Spleen (tissue), 11 donors: ENCODE measurements around the gene KCNT1. TPM values are rescaled to one million over a fixed set of nuclear protein-coding genes. Genes with fewer than 3 reads are reported as not detected.

Source experiments
- DNase-seq: peaks from one replicate; pipeline ENCODE4 v3.0.0-alpha.2; 2020
- H3K27ac ChIP-seq, 8 donors: fragments of 200-600 bp; sonication (generic) in 7 of 8; 1 replicate in 4 of 8; 2 replicates in 4 of 8; pipeline versions ENCODE4 v1.5.0 to v1.8.0; 2016 to 2021; ENCODE audit warnings: inconsistent platforms in 4 of 8, mild to moderate bottlenecking in 4 of 8, moderate library complexity in 1 of 8
- H3K27me3 ChIP-seq, 7 donors: fragments of 200-600 bp; sonication (generic) in 6 of 7; replicated peaks in 1 of 7; 1 replicate in 4 of 7; 2 replicates in 3 of 7; pipeline versions ENCODE4 v1.5.0 to v1.8.0; 2016 to 2021; ENCODE audit warnings: inconsistent platforms in 3 of 7, mild to moderate bottlenecking in 1 of 7
- H3K36me3 ChIP-seq, 6 donors: fragments of 200-600 bp; sonication (generic) in 5 of 6; 1 replicate in 4 of 6; 2 replicates in 2 of 6; pipeline versions ENCODE4 v1.5.0 to v1.8.0; 2016 to 2021; ENCODE audit warnings: inconsistent platforms in 2 of 6
- H3K4me1 ChIP-seq, 6 donors: fragments of 200-600 bp; sonication (generic) in 5 of 6; 1 replicate in 3 of 6; 2 replicates in 3 of 6; pipeline versions ENCODE4 v1.5.0 to v1.8.0; 2016 to 2021; ENCODE audit warnings: inconsistent platforms in 3 of 6
- H3K4me3 ChIP-seq, 8 donors: fragments of 200-600 bp; sonication (generic) in 7 of 8; 1 replicate in 4 of 8; 2 replicates in 4 of 8; pipeline versions ENCODE4 v1.5.0 to v1.8.0; 2016 to 2021; ENCODE audit warnings: inconsistent platforms in 4 of 8, mild to moderate bottlenecking in 4 of 8, moderate library complexity in 2 of 8
- H3K9me3 ChIP-seq, 8 donors: fragments of 200-600 bp; sonication (generic) in 7 of 8; 1 replicate in 4 of 8; 2 replicates in 4 of 8; pipeline versions ENCODE4 v1.5.0 to v1.8.0; 2016 to 2021; ENCODE audit warnings: inconsistent platforms in 4 of 8
- POLR2A ChIP-seq, 3 donors: fragments of 450-650 bp; IDR thresholded peaks; one replicate each; pipeline ENCODE4 v1.5.1; 2017; ENCODE audit warnings: antibody characterized with exemption in 3 of 3, mild to moderate bottlenecking in 1 of 3
- POLR2AphosphoS5 ChIP-seq, 3 donors: sonication (generic); formaldehyde crosslinking; IDR thresholded peaks; one replicate each; pipeline ENCODE4 v1.5.1; 2017; ENCODE audit warnings: antibody characterized with exemption in 3 of 3
- WGBS, 5 donors: extraction: QIAGEN DNeasy Blood & Tissue Kit in 3 of 5; methylation state at CpG; one replicate each; pipeline versions ENCODE4 v1.1.5 to v1.1.7; 2013 to 2018; 5-methylcytosine and 5-hydroxymethylcytosine counted together
- intact Hi-C: fragments of 100-400 bp; cut with DNase I; formaldehyde crosslinking; loops from one replicate; pipeline ENCODE4 v1.15.0; 2023; ENCODE audit warnings: low total_unique reads
- polyA plus RNA-seq, 3 donors: library from polyadenylated mRNA; stranded (reverse); fragments of 200-250 nt; gene quantifications; one replicate each; pipeline ENCODE4 v1.2.1, GENCODE V29; 2013
- total RNA-seq, 7 donors: library from RNA; depleted of rRNA in 3 of 7; stranded (reverse); fragments of >200 nt in 3 of 7; fragmentation: NEBNext Ultra II Directional in 4 of 7; extraction: Animal tissue kit (Norgen Biotek cat#: 25700) in 4 of 7; gene quantifications; one replicate each; pipeline versions ENCODE4 v1.1.0 to v1.2.1, GENCODE V29; 2016 to 2021
- TF ChIP-seq, protein P1 (sequence below), 11 experiments: fragments of 200-600 bp in 7 of 11; fragments of 450-650 bp in 4 of 11; sonication (generic) in 4 of 11; IDR thresholded peaks in 8 of 11; conservative IDR thresholded peaks in 3 of 11; 1 replicate in 7 of 11; 2 replicates in 4 of 11; pipeline versions ENCODE4 v1.4.0 to v1.8.0; 2016 to 2021; ENCODE audit warnings: antibody characterized with exemption in 11 of 11, inconsistent platforms in 4 of 11, mild to moderate bottlenecking in 1 of 11
- donor health status: healthy with polysubstance abuse.
- donor health status: DM: no; HTN: no; CAD: no; lungs with moderate emphysema.
- donor health status: DM: no; HTN: no; CAD: no.
- donor health status: Bipolar disorder and iron deficiency.
- donor health status: healthy.
- donor health status: DM: no; HTN: no; CAD: no.
- donor health status: DM: yes; HTN: yes; CAD: no.

KCNT1 gene
- total and polyA plus RNA-seq, 10 donors = 1.0 to 41.5 (median 19.8) TPM

- no peak overlapping the region for H3K27ac ChIP-seq
- intact Hi-C loops = no loop called here
- no peak for DNase-seq
- WGBS, 5 donors = 77 to 89% (median 83%) methylated on average over 10 to 11 of the region's 11 CpGs
- TF ChIP-seq POLR2A (IDR thresholded peaks at IDR 0.05) (no peak), POLR2AphosphoS5 (IDR thresholded peaks at IDR 0.05) (no peak)
- TF ChIP-seq, protein P1, sequence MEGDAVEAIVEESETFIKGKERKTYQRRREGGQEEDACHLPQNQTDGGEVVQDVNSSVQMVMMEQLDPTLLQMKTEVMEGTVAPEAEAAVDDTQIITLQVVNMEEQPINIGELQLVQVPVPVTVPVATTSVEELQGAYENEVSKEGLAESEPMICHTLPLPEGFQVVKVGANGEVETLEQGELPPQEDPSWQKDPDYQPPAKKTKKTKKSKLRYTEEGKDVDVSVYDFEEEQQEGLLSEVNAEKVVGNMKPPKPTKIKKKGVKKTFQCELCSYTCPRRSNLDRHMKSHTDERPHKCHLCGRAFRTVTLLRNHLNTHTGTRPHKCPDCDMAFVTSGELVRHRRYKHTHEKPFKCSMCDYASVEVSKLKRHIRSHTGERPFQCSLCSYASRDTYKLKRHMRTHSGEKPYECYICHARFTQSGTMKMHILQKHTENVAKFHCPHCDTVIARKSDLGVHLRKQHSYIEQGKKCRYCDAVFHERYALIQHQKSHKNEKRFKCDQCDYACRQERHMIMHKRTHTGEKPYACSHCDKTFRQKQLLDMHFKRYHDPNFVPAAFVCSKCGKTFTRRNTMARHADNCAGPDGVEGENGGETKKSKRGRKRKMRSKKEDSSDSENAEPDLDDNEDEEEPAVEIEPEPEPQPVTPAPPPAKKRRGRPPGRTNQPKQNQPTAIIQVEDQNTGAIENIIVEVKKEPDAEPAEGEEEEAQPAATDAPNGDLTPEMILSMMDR (IDR thresholded peaks at IDR 0.05 in 8 of 11, conservative IDR thresholded peaks at IDR 0.05 in 3 of 11) = no peak
- H3K4me3 ChIP-seq = no peak overlapping the region
- H3K36me3 ChIP-seq = peaks cover 0 to 81% (median 0%) of the 10 kb centered on the region in 6 donors
- H3K4me1 ChIP-seq = no peaks in the 10 kb centered on the region
- no peaks in the 10 kb centered on the region for H3K9me3 ChIP-seq
- peaks cover 0 to 16% (median 0%) of the 10 kb centered on the region in 7 donors for H3K27me3 ChIP-seq
Measured at GRCh38 chr9:135773530-135774238, 71.7 kb downstream of the KCNT1 start.

- no peak for DNase-seq
- Histone ChIP-seq H3K27ac (no peak overlapping the region), H3K4me3 (no peak overlapping the region), H3K36me3 (peaks cover 0 to 84% (median 0%) of the 10 kb centered on the region in 6 donors), H3K4me1 (no peaks in the 10 kb centered on the region), H3K9me3 (no peaks in the 10 kb centered on the region), H3K27me3 (peaks cover 0 to 16% (median 0%) of the 10 kb centered on the region in 7 donors)
- intact Hi-C loops = no loop called here
- TF ChIP-seq POLR2AphosphoS5 (IDR thresholded peaks at IDR 0.05) = no peak
- TF ChIP-seq, protein P1 (IDR thresholded peaks at IDR 0.05 in 8 of 11, conservative IDR thresholded peaks at IDR 0.05 in 3 of 11) = no peak
- 84 to 95% (median 91%) methylated on average over 15 of the region's 15 CpGs for WGBS, 5 donors
Measured at GRCh38 chr9:135774239-135774747, 72.3 kb downstream of the KCNT1 start.

DNA sequence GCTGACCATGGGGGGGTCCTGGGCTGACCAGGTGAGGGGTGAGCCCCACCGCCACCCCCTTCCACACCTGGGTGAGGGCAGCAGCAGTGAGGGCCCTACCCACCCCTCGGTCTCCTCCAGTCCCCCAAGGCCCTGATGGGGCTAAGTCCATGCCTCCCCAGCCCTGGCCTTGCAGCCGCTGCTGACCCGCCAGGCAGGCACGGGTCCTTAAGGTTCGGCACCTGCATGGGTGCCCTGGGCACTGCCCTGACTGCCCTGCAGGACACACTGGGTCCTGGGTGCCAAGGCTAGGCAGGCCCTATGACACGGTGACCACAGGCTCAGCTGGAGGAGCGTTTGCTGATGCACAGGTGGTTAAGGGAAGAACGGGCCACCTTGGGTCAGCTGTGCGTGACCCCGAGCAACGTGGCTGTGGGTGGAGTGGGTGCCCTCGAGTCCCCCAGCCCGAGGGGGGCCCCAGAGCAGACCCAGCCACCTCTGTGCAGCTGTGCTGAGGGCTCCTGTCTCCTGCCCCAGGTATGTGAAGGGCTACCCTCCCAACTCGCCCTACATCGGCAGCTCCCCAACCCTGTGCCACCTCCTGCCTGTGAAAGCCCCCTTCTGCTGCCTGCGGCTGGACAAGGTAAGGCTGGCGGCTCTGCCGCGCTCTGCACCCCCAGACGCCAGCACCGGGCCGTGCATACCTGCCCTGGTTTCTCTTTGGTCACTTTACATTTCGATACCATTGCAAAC, 73.0 kb downstream of the KCNT1 start:
- intact Hi-C loops = no loop called here

More for the DNA sequence above, 73.0 kb downstream of the KCNT1 start:
- TF ChIP-seq POLR2AphosphoS5 (IDR thresholded peaks at IDR 0.05) (no peak), POLR2A (IDR thresholded peaks at IDR 0.05) (no peak)
- TF ChIP-seq, protein P1 (IDR thresholded peaks at IDR 0.05 in 8 of 11, conservative IDR thresholded peaks at IDR 0.05 in 3 of 11) = no peak
- DNase-seq = no peak
- Histone ChIP-seq H3K9me3 (no peaks in the 10 kb centered on the region), H3K36me3 (peaks cover 0 to 85% (median 0%) of the 10 kb centered on the region in 6 donors), H3K27me3 (peaks cover 0 to 16% (median 0%) of the 10 kb centered on the region in 7 donors), H3K27ac (no peak overlapping the region), H3K4me1 (no peaks in the 10 kb centered on the region), H3K4me3 (no peak overlapping the region)
- WGBS, 5 donors = 82 to 87% (median 83%) methylated on average over 14 to 24 of the region's 24 CpGs
